ENCODE results near the gene IFNAR1. TPM values are rescaled to one million over a fixed set of nuclear protein-coding genes. Genes with fewer than 3 reads are reported as not detected.
"Not testable (repeated sequence)": the region's sequence is repeated elsewhere in the genome, so short reads cannot be mapped to it uniquely, and the experiment has no call there.

IFNAR1 gene
- total RNA-seq, 1 donor from 2014 or later = 20.4 TPM

DNA sequence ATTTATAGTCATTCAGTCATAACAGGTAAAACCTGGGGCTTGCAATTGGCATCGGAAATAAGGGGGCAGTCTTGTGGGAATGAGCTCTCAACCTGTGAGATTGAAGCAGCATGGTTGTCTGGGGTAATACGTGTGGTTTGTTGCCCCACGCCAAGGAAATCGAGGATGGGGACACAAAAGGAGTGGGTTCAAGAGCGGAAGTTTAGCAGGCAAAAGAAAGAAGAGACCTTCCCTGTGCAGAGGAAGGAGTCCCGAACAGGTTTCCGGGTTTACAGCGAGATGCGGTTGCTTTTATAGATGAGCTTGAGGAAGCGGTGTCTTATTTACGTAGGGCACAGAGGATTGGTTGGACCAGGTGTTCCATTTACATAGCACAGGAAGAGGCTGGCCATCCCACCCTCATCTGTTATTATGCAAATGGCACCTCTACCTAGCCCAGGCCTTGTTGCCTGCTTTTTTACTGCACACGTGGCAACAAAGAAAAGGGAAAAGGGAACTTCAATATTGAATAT is 37.3 kb downstream of the IFNAR1 start:
- Mint-ChIP-seq H3K4me3 (peak overlapping the region; percentile 83), H3K27ac (peak overlapping the region; percentile 79), H3K9me3 (peaks cover 13% of the 10 kb centered on the region), H3K27me3 (ENCODE audit: insufficient read depth) (no peaks in the 10 kb centered on the region), H3K36me3 (ENCODE audit: low read depth) (peaks cover 11% of the 10 kb centered on the region), H3K4me1 (ENCODE audit: low read depth) (peaks cover 21% of the 10 kb centered on the region)
- intact Hi-C loops (cut with micrococcal nuclease) = no loop called here
- DNase-seq (ENCODE audit: low spot score) = peak; percentile 55

DNA sequence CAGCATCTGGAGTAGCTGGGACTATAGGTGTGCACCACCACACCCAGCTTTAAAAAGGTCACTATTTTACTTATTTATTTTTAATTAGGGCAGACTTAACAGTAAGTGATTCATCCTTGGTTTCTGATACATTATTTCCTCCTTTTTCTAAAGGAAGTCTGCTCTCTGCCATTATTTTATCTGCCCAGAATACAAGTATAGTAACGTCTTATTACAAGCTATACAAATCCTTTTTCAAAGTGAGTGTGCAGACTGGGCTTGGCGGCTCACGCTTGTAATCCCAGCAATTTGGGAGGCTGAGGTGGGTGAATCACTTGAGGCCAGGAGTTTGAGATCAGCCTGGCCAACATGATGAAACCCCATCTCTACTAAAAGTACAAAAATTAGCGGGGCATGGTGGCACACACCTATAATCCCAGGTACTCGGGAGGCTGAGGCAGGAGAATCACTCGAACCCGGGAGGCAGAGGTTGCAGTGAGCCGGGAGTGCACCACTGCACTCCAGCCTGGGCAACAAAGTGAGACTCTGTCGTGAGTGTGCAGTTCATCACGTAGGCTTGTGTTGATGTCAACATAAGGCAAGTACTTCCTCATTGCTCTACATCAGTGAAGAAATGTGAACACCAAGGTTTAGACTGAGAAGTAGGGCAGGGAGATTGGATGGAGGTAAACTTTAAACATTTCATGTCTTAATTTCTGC is 39.3 kb downstream of the IFNAR1 start:
- H3K4me3 Mint-ChIP-seq; DNase-seq (ENCODE audit: low spot score); H3K27ac Mint-ChIP-seq; H3K27me3 Mint-ChIP-seq (ENCODE audit: insufficient read depth); intact Hi-C loops (cut with micrococcal nuclease): not testable (repeated sequence)
- H3K9me3 Mint-ChIP-seq = peaks cover 28% of the 10 kb centered on the region
- peaks cover 20% of the 10 kb centered on the region for H3K36me3 Mint-ChIP-seq (ENCODE audit: low read depth)
- peaks cover 21% of the 10 kb centered on the region for H3K4me1 Mint-ChIP-seq (ENCODE audit: low read depth)

DNA sequence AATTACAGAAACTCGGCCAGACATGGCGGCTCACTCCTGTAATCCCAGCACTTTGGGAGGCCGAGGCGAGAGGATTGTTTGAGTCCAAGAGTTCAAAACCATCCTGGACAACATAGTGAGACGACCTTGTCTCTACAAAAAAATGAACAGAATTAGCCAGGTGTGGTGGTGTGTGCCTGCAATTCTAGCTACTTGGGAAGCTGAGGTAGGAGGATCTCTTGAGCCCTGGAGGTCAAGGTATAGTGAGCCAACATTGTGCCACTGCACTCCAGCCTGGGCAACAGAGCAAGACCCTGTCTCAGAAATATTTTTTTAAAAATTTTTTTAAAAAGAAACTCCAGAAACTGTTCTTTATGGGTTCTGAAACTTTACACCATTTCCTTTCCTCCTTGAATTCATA is 40.1 kb downstream of the IFNAR1 start:
- H3K27ac Mint-ChIP-seq = no peak overlapping the region
- peaks cover 21% of the 10 kb centered on the region for H3K4me1 Mint-ChIP-seq (ENCODE audit: low read depth)
- peaks cover 28% of the 10 kb centered on the region for H3K9me3 Mint-ChIP-seq
- DNase-seq (ENCODE audit: low spot score) = no peak
- no peak overlapping the region for H3K4me3 Mint-ChIP-seq
- H3K27me3 Mint-ChIP-seq (ENCODE audit: insufficient read depth) = no peaks in the 10 kb centered on the region
- intact Hi-C loops (cut with micrococcal nuclease) = no loop called here
- H3K36me3 Mint-ChIP-seq (ENCODE audit: low read depth) = peaks cover 20% of the 10 kb centered on the region

DNA sequence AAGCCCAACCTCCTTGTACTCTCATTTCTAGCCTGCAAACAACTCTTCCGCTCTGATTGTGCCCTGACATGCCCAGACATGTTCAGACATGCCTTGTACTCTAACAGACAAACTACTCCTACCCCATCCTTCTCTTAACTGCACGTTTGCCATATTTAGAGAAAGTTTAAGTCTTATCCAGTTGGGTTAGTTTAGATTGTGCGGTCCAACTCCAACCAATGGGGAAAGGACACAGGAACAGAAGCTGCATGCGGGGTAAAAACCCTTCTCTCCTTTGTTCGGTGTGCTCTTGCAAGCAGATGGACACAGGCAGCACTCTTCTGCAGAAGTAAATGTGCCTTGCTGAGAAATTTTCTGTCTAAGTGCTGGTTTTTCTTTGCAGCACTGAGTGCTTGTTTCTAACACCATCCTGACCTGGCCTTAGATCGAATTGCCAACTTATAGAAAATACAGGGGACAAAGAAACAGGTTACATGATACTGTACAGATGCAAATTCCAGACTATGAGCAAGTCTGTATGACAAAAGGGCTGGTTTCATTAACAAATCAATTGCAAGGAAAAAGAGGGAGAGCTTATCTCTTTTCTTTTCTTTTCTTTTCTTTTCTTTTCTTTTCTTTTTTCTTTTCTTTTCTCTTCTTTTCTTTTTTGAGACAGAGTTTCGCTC is 42.7 kb downstream of the IFNAR1 start:
- Mint-ChIP-seq H3K4me1 (ENCODE audit: low read depth) (peaks cover 4% of the 10 kb centered on the region), H3K36me3 (ENCODE audit: low read depth) (peaks cover 19% of the 10 kb centered on the region), H3K9me3 (peaks cover 33% of the 10 kb centered on the region), H3K4me3 (no peak overlapping the region), H3K27me3 (ENCODE audit: insufficient read depth) (peaks cover 1% of the 10 kb centered on the region), H3K27ac (peak overlapping the region; percentile 58)
- no peak for DNase-seq (ENCODE audit: low spot score)
- intact Hi-C loops (cut with micrococcal nuclease) = no loop called here

DNA sequence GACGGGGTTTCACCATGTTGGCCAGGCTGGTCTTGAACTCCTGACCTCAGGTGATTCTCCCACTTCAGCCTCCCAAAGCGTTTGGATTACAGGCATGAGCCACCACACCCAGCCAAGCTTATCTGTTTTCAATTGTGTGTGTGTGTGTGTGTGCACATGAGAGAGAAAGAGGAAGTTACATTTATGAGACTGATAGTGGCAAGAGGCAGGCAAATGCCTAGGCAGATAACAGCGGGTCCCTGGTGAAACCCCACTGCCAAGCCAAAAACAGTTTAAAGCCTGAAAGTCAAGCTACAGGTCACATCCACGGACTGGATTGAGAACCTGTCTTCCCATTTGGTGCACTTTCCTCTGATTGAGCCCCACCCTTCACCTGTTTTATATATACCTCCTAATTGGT is 43.4 kb downstream of the IFNAR1 start:
- peaks cover 1% of the 10 kb centered on the region for H3K27me3 Mint-ChIP-seq (ENCODE audit: insufficient read depth)
- intact Hi-C loops (cut with micrococcal nuclease) = no loop called here
- no peak overlapping the region for H3K4me3 Mint-ChIP-seq
- peaks cover 19% of the 10 kb centered on the region for H3K36me3 Mint-ChIP-seq (ENCODE audit: low read depth)
- DNase-seq (ENCODE audit: low spot score) = no peak
- H3K4me1 Mint-ChIP-seq (ENCODE audit: low read depth) = peaks cover 4% of the 10 kb centered on the region
- peaks cover 33% of the 10 kb centered on the region for H3K9me3 Mint-ChIP-seq
- no peak overlapping the region for H3K27ac Mint-ChIP-seq

DNA sequence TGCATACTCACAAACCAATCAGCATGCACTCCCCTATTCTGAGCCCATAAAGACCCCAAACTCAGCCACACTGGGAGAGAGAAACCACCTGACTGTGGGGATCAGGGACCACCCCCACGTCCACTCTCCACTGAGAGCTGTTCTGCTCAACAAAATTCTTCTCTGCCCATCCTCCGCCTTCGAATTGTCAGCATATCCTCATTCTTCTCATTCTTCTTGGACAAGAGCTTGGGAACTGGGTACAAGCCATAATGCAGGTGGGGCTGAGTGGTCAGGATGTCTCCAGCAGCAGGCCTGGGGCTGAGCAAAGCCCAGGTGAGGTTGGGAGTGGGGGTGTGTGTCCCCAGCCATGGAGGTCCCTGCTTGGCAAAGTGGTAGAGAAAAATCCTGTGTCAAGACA is 43.8 kb downstream of the IFNAR1 start:
- peaks cover 33% of the 10 kb centered on the region for H3K9me3 Mint-ChIP-seq
- peaks cover 4% of the 10 kb centered on the region for H3K27me3 Mint-ChIP-seq (ENCODE audit: insufficient read depth)
- DNase-seq (ENCODE audit: low spot score) = no peak
- H3K4me3 Mint-ChIP-seq = no peak overlapping the region
- peaks cover 4% of the 10 kb centered on the region for H3K4me1 Mint-ChIP-seq (ENCODE audit: low read depth)
- intact Hi-C loops (cut with micrococcal nuclease) = no loop called here
- H3K27ac Mint-ChIP-seq = no peak overlapping the region
- peaks cover 19% of the 10 kb centered on the region for H3K36me3 Mint-ChIP-seq (ENCODE audit: low read depth)

DNA sequence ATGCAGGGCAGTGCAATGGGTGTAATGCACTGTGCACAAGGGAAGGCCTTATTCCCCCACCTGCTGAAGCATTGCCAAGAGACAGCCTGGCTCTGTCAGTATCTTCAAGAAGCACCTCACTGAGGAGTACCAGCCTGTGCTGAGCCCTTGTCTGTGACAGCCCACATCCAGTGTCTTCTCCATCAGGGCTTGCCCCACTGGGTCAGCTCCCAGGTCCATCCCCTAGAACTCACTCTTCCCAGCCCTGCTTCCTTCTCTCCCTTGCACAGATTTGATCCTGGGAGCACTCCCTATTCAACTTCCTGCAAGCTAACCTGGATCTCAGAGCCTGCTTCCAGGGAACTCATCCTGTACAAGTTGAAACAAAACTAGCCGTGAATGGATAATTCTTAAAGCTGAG is 44.8 kb downstream of the IFNAR1 start:
- peaks cover 33% of the 10 kb centered on the region for H3K9me3 Mint-ChIP-seq
- no peak for DNase-seq (ENCODE audit: low spot score)
- H3K4me1 Mint-ChIP-seq (ENCODE audit: low read depth) = no peaks in the 10 kb centered on the region
- H3K27ac Mint-ChIP-seq = no peak overlapping the region
- peaks cover 19% of the 10 kb centered on the region for H3K36me3 Mint-ChIP-seq (ENCODE audit: low read depth)
- intact Hi-C loops (cut with micrococcal nuclease) = no loop called here
- peaks cover 8% of the 10 kb centered on the region for H3K27me3 Mint-ChIP-seq (ENCODE audit: insufficient read depth)
- no peak overlapping the region for H3K4me3 Mint-ChIP-seq

DNA sequence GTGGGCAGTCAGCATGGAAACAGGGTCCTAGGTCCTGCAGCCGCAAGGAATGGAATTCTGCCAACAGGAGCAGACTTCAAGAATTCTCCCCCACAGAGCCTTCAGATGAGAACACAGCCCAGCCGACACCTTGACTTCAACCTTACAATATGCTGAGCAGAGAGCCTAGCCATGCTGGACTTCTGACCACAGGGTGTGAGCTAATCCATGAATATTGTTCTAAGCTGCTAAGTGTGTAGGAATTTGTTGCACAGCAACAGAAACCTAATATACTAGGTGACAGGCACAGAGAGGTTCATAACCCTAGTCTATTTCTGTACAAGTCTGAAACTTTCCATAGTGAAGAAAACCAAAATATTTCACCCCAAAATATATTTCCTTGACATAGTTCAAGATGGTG is 45.5 kb downstream of the IFNAR1 start:
- Mint-ChIP-seq H3K36me3 (ENCODE audit: low read depth) (peaks cover 19% of the 10 kb centered on the region), H3K9me3 (peaks cover 33% of the 10 kb centered on the region), H3K27ac (no peak overlapping the region), H3K27me3 (ENCODE audit: insufficient read depth) (peaks cover 10% of the 10 kb centered on the region), H3K4me1 (ENCODE audit: low read depth) (peaks cover 3% of the 10 kb centered on the region), H3K4me3 (no peak overlapping the region)
- intact Hi-C loops (cut with micrococcal nuclease) = no loop called here
- DNase-seq (ENCODE audit: low spot score) = no peak

DNA sequence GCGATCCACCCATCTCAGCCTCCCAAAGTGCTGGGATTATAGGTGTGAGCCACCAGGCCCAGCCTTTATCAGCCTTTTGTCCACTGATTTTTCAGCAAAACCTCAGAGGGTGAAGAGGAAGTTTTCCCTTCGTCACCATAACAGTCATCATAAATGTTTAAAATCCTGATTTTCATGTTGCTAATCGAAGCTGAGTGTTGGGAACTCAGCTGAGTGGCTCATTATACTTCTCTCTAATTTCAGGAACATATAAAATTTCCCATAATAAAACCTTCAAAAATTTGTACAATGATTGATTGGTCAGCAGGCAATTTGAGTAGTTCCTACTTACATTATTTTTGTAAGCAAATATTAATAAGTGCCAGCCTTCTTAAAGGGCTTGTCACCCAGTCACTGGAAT is 46.6 kb downstream of the IFNAR1 start:
- no peak for DNase-seq (ENCODE audit: low spot score)
- intact Hi-C loops (cut with micrococcal nuclease) = no loop called here
- H3K36me3 Mint-ChIP-seq (ENCODE audit: low read depth) = peaks cover 14% of the 10 kb centered on the region
- H3K4me3 Mint-ChIP-seq = no peak overlapping the region
- H3K9me3 Mint-ChIP-seq = peaks cover 27% of the 10 kb centered on the region
- peaks cover 11% of the 10 kb centered on the region for H3K27me3 Mint-ChIP-seq (ENCODE audit: insufficient read depth)
- H3K4me1 Mint-ChIP-seq (ENCODE audit: low read depth) = peaks cover 5% of the 10 kb centered on the region
- no peak overlapping the region for H3K27ac Mint-ChIP-seq

DNA sequence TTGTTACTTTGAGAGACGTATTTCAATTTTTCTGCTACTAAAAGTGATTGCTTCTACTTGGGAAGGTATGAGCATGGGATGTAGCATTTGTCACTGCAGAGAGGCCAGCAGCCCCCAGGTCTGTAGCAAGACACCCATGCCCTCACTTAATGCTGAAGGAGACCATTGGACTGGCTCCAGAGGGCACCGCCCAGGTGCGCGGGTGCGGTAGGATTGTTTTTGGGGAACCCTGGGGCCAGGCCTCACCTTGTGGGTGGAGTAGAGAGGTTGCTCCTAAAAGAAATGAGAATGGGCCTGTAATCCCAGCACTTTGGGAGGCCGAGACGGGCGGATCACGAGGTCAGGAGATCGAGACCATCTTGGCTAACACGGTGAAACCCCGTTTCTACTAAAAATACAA is 47.8 kb downstream of the IFNAR1 start:
- intact Hi-C loops (cut with micrococcal nuclease) = no loop called here
- Mint-ChIP-seq H3K9me3 (peaks cover 15% of the 10 kb centered on the region), H3K4me3 (no peak overlapping the region), H3K36me3 (ENCODE audit: low read depth) (peaks cover 4% of the 10 kb centered on the region), H3K27me3 (ENCODE audit: insufficient read depth) (peaks cover 20% of the 10 kb centered on the region), H3K27ac (no peak overlapping the region), H3K4me1 (ENCODE audit: low read depth) (peaks cover 5% of the 10 kb centered on the region)
- DNase-seq (ENCODE audit: low spot score) = no peak

DNA sequence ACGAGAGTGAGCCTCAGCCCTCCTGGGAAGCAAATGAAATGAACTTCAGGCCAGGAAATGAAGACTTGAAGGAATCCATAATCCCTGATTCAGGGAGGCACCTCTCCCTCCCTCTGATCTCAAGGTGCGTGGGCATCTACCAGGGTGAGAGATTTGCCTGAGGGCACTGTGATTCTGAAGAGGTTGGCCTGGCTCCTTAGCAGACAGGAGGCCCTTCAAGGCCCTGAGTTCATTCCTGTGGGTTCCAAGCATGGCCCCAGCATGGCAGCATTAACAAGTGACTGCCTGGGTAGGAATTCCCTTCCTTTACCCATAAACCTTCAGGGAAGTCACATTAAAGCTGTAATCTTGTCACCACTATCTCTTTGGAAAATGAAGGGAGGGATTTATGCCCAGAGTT is 48.7 kb downstream of the IFNAR1 start:
- Mint-ChIP-seq H3K4me1 (ENCODE audit: low read depth) (peaks cover 5% of the 10 kb centered on the region), H3K27me3 (ENCODE audit: insufficient read depth) (peaks cover 28% of the 10 kb centered on the region), H3K27ac (no peak overlapping the region), H3K36me3 (ENCODE audit: low read depth) (peaks cover 2% of the 10 kb centered on the region), H3K4me3 (no peak overlapping the region), H3K9me3 (peaks cover 9% of the 10 kb centered on the region)
- intact Hi-C loops (cut with micrococcal nuclease) = no loop called here
- DNase-seq (ENCODE audit: low spot score) = no peak

DNA sequence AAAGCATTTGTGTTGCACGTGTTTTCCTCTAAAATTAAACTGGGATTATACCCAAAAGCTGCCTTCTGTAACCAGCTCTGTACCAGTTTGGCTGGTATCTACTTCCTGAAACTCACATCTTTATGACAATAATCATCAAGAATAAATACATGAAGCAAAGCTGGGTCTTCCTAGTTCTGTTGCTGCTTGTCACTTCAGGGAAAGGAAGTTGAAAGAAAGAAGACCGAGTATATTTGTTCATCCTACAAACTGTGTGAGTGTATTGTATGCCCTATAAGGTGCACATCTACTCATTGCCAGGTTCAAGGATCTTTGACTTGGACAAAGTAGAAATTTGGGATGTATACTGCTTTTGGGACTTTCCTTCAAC is 49.3 kb downstream of the IFNAR1 start:
- Mint-ChIP-seq H3K27me3 (ENCODE audit: insufficient read depth) (peaks cover 33% of the 10 kb centered on the region), H3K4me3 (no peak overlapping the region), H3K4me1 (ENCODE audit: low read depth) (peaks cover 5% of the 10 kb centered on the region), H3K27ac (no peak overlapping the region), H3K9me3 (peaks cover 6% of the 10 kb centered on the region), H3K36me3 (ENCODE audit: low read depth) (no peaks in the 10 kb centered on the region)
- no peak for DNase-seq (ENCODE audit: low spot score)
- intact Hi-C loops (cut with micrococcal nuclease) = loop anchor here (1.0 kb wide), 2 partner anchors 71 to 174 kb away; no protein-coding TSS in a partner anchor

DNA sequence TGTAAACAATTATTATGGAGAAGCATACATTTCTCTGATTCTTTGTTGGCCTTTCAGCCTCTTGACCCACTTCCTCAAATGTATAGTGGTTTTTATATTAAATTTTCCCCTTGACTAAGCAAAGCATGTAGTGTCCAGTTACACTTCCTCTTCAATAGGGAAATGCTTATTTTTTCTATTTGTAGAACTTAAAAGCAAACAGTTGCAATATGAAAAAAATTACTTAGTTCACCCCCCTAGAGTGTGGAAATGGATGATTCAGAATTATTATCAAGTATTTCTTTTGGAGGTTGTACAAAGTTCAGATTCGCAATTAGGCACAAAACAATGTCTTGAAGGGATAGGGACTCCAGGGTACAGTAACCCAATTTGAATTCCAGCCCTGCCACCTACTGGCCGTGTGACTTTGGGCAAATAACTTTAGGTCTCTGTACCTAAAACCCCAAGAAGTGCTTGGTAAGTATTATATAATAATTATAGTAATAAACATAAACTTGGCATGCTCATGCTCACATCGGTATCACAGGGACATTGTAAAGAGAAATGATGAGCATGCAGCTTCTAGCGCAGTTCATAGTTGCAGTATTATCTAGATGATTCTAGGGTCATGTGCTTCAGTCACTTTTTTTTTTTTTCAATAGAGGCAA is 49.8 kb downstream of the IFNAR1 start:
- intact Hi-C loops (cut with micrococcal nuclease) = loop anchor here (1.0 kb wide), 2 partner anchors 71 to 174 kb away; no protein-coding TSS in a partner anchor
- peaks cover 37% of the 10 kb centered on the region for H3K27me3 Mint-ChIP-seq (ENCODE audit: insufficient read depth)
- H3K4me1 Mint-ChIP-seq (ENCODE audit: low read depth) = peaks cover 5% of the 10 kb centered on the region
- no peaks in the 10 kb centered on the region for H3K36me3 Mint-ChIP-seq (ENCODE audit: low read depth)
- H3K9me3 Mint-ChIP-seq = peaks cover 6% of the 10 kb centered on the region
- H3K4me3 Mint-ChIP-seq = no peak overlapping the region
- H3K27ac Mint-ChIP-seq = no peak overlapping the region
- DNase-seq (ENCODE audit: low spot score) = peak; percentile 22
